IMR-90 (cell line): ENCODE data around the gene HS3ST2. TPM values are rescaled to one million over a fixed set of nuclear protein-coding genes. Genes with fewer than 3 reads are reported as not detected.
"Not testable (repeated sequence)": the region's sequence is repeated elsewhere in the genome, so short reads cannot be mapped to it uniquely, and the experiment has no call there.

Source experiments
- ATAC-seq: fragments of 200-7000 bp; cut with Tn5 transposase; 2 replicates; pipeline ENCODE4 v1.9.1; 2020; ENCODE audit warnings: low read depth, mild to moderate bottlenecking, moderate library complexity
- BruUV-seq: library from RNA; stranded (reverse); fragments of 400-500 nt; replicated peaks from 2 replicates; lab custom pipeline; 2021; lab: Mats Ljungman, UMichigan
- CTCF ChIA-PET: fragments of 300-600 bp; formaldehyde crosslinking; extraction: SDS; loops from one replicate; lab custom pipeline; 2021; ENCODE audit warnings: antibody characterized with exemption; lab: Yijun Ruan, JAX
- POLR2A ChIA-PET: fragments of 300-600 bp; sonication (Branson Sonifier 250); formaldehyde crosslinking; loops from one replicate; lab custom pipeline; 2022; ENCODE audit warnings: antibody characterized with exemption; ENCODE audit not compliant: unreplicated experiment; lab: Charles Lee
- DNase-seq: peaks from one replicate; pipeline ENCODE4 v3.0.0; 2013
- H2AFZ ChIP-seq: replicated peaks from 2 replicates; pipeline ENCODE3; 2013; ENCODE audit warnings: low read length, mild to moderate bottlenecking; ENCODE audit not compliant: poor library complexity
- H2AK5ac ChIP-seq: 2 replicates; pipeline ENCODE4 v1.6.1; 2013; ENCODE audit warnings: low read depth, low read length, inconsistent platforms
- H2AK9ac ChIP-seq: replicated peaks from 2 replicates; pipeline ENCODE3; 2013; ENCODE audit warnings: mild to moderate bottlenecking, low read depth, low read length, moderate library complexity; ENCODE audit not compliant: poor library complexity
- H2BK120ac ChIP-seq: 2 replicates; pipeline ENCODE4 v1.6.1; 2013; ENCODE audit warnings: low read depth, low read length, inconsistent platforms
- H2BK15ac ChIP-seq: 3 replicates; pipeline ENCODE4 v1.6.1; 2013; ENCODE audit warnings: low read depth, low read length, inconsistent platforms
- H2BK20ac ChIP-seq: 2 replicates; pipeline ENCODE4 v1.6.1; 2013; ENCODE audit warnings: low read depth, mild to moderate bottlenecking, inconsistent platforms, low read length, moderate library complexity
- H2BK5ac ChIP-seq: 2 replicates; pipeline ENCODE4 v1.6.1; 2013; ENCODE audit warnings: mild to moderate bottlenecking, low read depth, low read length, inconsistent platforms; ENCODE audit not compliant: poor library complexity, severe bottlenecking
- H3K14ac ChIP-seq: replicated peaks from 2 replicates; pipeline ENCODE4 v1.6.1; 2013; ENCODE audit warnings: low read depth, low read length, inconsistent platforms
- H3K18ac ChIP-seq: 2 replicates; pipeline ENCODE4 v1.6.1; 2013; ENCODE audit warnings: low read depth, low read length, control low read depth
- H3K23ac ChIP-seq: 2 replicates; pipeline ENCODE4 v1.6.1; 2013; ENCODE audit warnings: low read depth, low read length, inconsistent platforms
- H3K27ac ChIP-seq: 2 replicates; pipeline ENCODE4 v1.5.1; 2013; ENCODE audit warnings: mild to moderate bottlenecking, control low read depth, low read length; ENCODE audit not compliant: insufficient read depth
- H3K27me3 ChIP-seq: 2 replicates; pipeline ENCODE4 v1.6.1; 2013; ENCODE audit warnings: low read length; ENCODE audit not compliant: control insufficient read depth, insufficient read depth
- H3K36me3 ChIP-seq: 2 replicates; pipeline ENCODE4 v1.6.1; 2013; ENCODE audit warnings: low read length, mixed read lengths; ENCODE audit not compliant: control insufficient read depth, insufficient read depth
- H3K4ac ChIP-seq: 2 replicates; pipeline ENCODE4 v1.6.1; 2013; ENCODE audit warnings: low read depth, low read length, inconsistent platforms
- H3K4me1 ChIP-seq: 2 replicates; pipeline ENCODE4 v1.6.1; 2013; ENCODE audit warnings: low read length, mixed read lengths; ENCODE audit not compliant: control insufficient read depth, insufficient read depth
- H3K4me2 ChIP-seq: 2 replicates; pipeline ENCODE4 v1.6.1; 2013; ENCODE audit warnings: low read depth, mild to moderate bottlenecking, control low read depth, low read length, moderate library complexity
- H3K4me3 ChIP-seq: 2 replicates; pipeline ENCODE4 v1.5.1; 2013; ENCODE audit warnings: low read depth, mild to moderate bottlenecking, control low read depth, low read length, moderate library complexity; ENCODE audit not compliant: insufficient read depth
- H3K56ac ChIP-seq: 2 replicates; pipeline ENCODE4 v1.6.1; 2013; ENCODE audit warnings: low read length, inconsistent platforms; ENCODE audit not compliant: insufficient read depth; ENCODE audit errors: extremely low read depth
- H3K79me1 ChIP-seq, 2 experiments: 2 replicates each; pipeline ENCODE4 v1.6.1; 2013; ENCODE audit warnings: low read length in 2 of 2, inconsistent platforms in 1 of 2, low read depth in 1 of 2
- H3K9ac ChIP-seq: 2 replicates; pipeline ENCODE4 v1.6.1; 2013; ENCODE audit warnings: low read depth, low read length, control low read depth
- H3K9me1 ChIP-seq: 2 replicates; pipeline ENCODE4 v1.6.1; 2013; ENCODE audit warnings: low read length, inconsistent platforms; ENCODE audit not compliant: insufficient read depth
- H3K9me3 ChIP-seq: 2 replicates; pipeline ENCODE4 v1.6.1; 2013; ENCODE audit warnings: low read length; ENCODE audit not compliant: control insufficient read depth, insufficient read depth
- H4K20me1 ChIP-seq: 2 replicates; pipeline ENCODE4 v1.6.1; 2013; ENCODE audit warnings: low read length, inconsistent platforms; ENCODE audit not compliant: insufficient read depth
- H4K5ac ChIP-seq: 2 replicates; pipeline ENCODE4 v1.6.1; 2013; ENCODE audit warnings: mild to moderate bottlenecking, low read depth, low read length, control low read depth
- H4K8ac ChIP-seq, 2 experiments: 2 replicates each; pipeline ENCODE4 v1.6.1; 2013; ENCODE audit warnings: low read depth in 2 of 2, low read length in 2 of 2, control low read depth in 1 of 2, inconsistent platforms in 1 of 2
- H4K91ac ChIP-seq: 2 replicates; pipeline ENCODE4 v1.6.1; 2013; ENCODE audit warnings: low read depth, low read length, inconsistent platforms; ENCODE audit not compliant: insufficient read depth
- CEBPB ChIP-seq: IDR thresholded peaks from 2 replicates; pipeline ENCODE4 v1.6.1; 2012; ENCODE audit warnings: low read depth, low read length, improper control_type of control experiment
- CHD1 ChIP-seq: IDR thresholded peaks from 2 replicates; pipeline ENCODE4 v1.6.1; 2012; ENCODE audit warnings: low read depth, low read length, improper control_type of control experiment
- MAFK ChIP-seq: IDR thresholded peaks from 2 replicates; pipeline ENCODE4 v1.6.1; 2012; ENCODE audit warnings: low read depth, low read length, improper control_type of control experiment
- MXI1 ChIP-seq: IDR thresholded peaks from 2 replicates; pipeline ENCODE4 v1.6.1; 2012; ENCODE audit warnings: low read depth, mild to moderate bottlenecking, low read length, moderate library complexity, borderline replicate concordance
- POLR2A ChIP-seq: IDR thresholded peaks from 2 replicates; pipeline ENCODE4 v1.6.1; 2012; ENCODE audit warnings: mild to moderate bottlenecking, low read depth, low read length
- SMC3 ChIP-seq: fragments of 150-350 bp; IDR thresholded peaks from 2 replicates; pipeline ENCODE4 v1.6.1; 2016; ENCODE audit warnings: low read depth, mild to moderate bottlenecking, antibody characterized with exemption, low read length, moderate library complexity
- WGBS, 2 experiments: methylation state at CpG; one replicate each; pipeline versions ENCODE4 v1.1.5 to v1.1.7; 2013; ENCODE audit warnings: missing lambda C conversion rate in 2 of 2; ENCODE audit not compliant: insufficient read length in 1 of 2; ENCODE audit errors: extremely low coverage in 2 of 2; 5-methylcytosine and 5-hydroxymethylcytosine counted together
- dilution Hi-C: fragments of 300-500 bp; cut with HindIII; formaldehyde crosslinking; loops from one replicate; pipeline ENCODE4 v1.14.3; 2018; ENCODE audit warnings: low sequenced_read_pairs; ENCODE audit not compliant: unreplicated experiment
- in situ Hi-C: fragments of 300-500 bp; cut with MboI; formaldehyde crosslinking; loops from 3 replicates; pipeline ENCODE4 v1.14.3; 2019; ENCODE audit warnings: low sequenced_read_pairs, inconsistent platforms, mixed read lengths
- intact Hi-C: fragments of 100-400 bp; cut with micrococcal nuclease; formaldehyde crosslinking; loops from 2 replicates; pipeline ENCODE4 v1.10.0; 2022
- polyA plus RNA-seq, 3 experiments: library from polyadenylated mRNA; depleted of rRNA; stranded (reverse); fragments of >200 nt; gene quantifications; 2 replicates each; pipeline ENCODE4 v1.2.3, GENCODE V29; 2012; ENCODE audit warnings: low replicate concordance in 1 of 3
- total RNA-seq: library from RNA; depleted of rRNA; stranded (reverse); fragments of >200 nt; gene quantifications from 2 replicates; pipeline ENCODE4 v1.2.3, GENCODE V29; 2012
- TF ChIP-seq, protein P1 (sequence below): fragments of 150-350 bp; IDR thresholded peaks from 2 replicates; pipeline ENCODE4 v1.6.1; 2016; ENCODE audit warnings: low read depth, mild to moderate bottlenecking, low read length, moderate library complexity, borderline replicate concordance
- TF ChIP-seq, protein P2 (sequence below): fragments of 150-350 bp; IDR thresholded peaks from 2 replicates; pipeline ENCODE4 v1.6.1; 2017; ENCODE audit warnings: mild to moderate bottlenecking, antibody characterized with exemption, low read length, low read depth

The HS3ST2 gene
- total and polyA plus RNA-seq, 2 of the 4 experiments (the other 2 are of a cell fraction): not detected

DNA sequence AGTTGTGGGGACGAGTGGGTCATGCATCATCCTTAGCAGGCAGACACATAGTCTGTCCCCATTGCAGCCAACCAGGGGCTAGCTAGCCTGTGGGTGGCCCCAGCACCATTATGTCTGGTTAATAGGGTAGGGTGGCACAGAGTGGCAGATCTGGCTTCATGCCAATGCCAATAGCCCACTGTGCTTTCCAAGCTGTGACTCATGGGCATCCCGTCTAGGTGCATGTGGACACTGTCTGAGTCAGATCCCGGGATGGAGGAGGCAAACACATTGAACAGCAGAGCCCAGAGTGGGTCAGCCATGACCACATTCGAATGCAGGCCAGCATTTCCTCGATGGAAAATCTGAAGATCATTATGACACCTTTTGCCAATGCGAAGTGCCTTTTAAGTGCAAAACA is 2.5 kb downstream of the HS3ST2 start:
- H3K9me3 ChIP-seq: no peaks in the 10 kb centered on the region
- no peaks in the 10 kb centered on the region for H3K79me1 ChIP-seq
- TF ChIP-seq, protein P1, sequence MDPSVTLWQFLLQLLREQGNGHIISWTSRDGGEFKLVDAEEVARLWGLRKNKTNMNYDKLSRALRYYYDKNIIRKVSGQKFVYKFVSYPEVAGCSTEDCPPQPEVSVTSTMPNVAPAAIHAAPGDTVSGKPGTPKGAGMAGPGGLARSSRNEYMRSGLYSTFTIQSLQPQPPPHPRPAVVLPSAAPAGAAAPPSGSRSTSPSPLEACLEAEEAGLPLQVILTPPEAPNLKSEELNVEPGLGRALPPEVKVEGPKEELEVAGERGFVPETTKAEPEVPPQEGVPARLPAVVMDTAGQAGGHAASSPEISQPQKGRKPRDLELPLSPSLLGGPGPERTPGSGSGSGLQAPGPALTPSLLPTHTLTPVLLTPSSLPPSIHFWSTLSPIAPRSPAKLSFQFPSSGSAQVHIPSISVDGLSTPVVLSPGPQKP: no peak
- TF ChIP-seq SMC3: no peak
- TF ChIP-seq MAFK: no peak
- no peak for TF ChIP-seq POLR2A
- TF ChIP-seq CEBPB: no peak
- TF ChIP-seq MXI1: no peak
- no peak for TF ChIP-seq CHD1
- TF ChIP-seq, protein P2, sequence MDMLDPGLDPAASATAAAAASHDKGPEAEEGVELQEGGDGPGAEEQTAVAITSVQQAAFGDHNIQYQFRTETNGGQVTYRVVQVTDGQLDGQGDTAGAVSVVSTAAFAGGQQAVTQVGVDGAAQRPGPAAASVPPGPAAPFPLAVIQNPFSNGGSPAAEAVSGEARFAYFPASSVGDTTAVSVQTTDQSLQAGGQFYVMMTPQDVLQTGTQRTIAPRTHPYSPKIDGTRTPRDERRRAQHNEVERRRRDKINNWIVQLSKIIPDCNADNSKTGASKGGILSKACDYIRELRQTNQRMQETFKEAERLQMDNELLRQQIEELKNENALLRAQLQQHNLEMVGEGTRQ: no peak
- dilution Hi-C loops (no loop called here), in situ Hi-C loops (no loop called here), intact Hi-C loops (no loop called here)
- no peaks in the 10 kb centered on the region; the same call in 1 of the 2 replicates for H4K20me1 ChIP-seq
- ChIA-PET POLR2A (no interaction called here), CTCF (no interaction called here)
- no peak overlapping the region for H2BK20ac ChIP-seq
- peaks cover 9% of the 10 kb centered on the region; the same call in 1 of the 2 replicates for H3K27me3 ChIP-seq
- no peak overlapping the region for H3K18ac ChIP-seq
- WGBS, 2 experiments: 63% methylated on average over 4 of the region's 6 CpGs; no CpG with 5 or more reads in 1 of the 2 experiments
- no peak overlapping the region for H4K5ac ChIP-seq
- DNase-seq (no peak), ATAC-seq (no peak)
- no peak overlapping the region for H2AK5ac ChIP-seq
- no peak overlapping the region for H3K9ac ChIP-seq
- H4K91ac ChIP-seq: no peak overlapping the region
- no peak overlapping the region for H2BK5ac ChIP-seq
- H3K14ac ChIP-seq: no peak overlapping the region
- H3K4me1 ChIP-seq: no peaks in the 10 kb centered on the region
- H2BK15ac ChIP-seq: no peak overlapping the region
- no peak overlapping the region for H2AFZ ChIP-seq
- no peaks in the 10 kb centered on the region for H3K9me1 ChIP-seq
- no TSS peak for BruUV-seq
- no peak overlapping the region for H3K4ac ChIP-seq
- H3K36me3 ChIP-seq: no peaks in the 10 kb centered on the region
- H3K4me2 ChIP-seq: no peak overlapping the region
- H3K23ac ChIP-seq: no peak overlapping the region
- no peak overlapping the region for H2AK9ac ChIP-seq
- H4K8ac ChIP-seq: no peak overlapping the region
- no peak overlapping the region for H3K56ac ChIP-seq
- no peak overlapping the region for H3K27ac ChIP-seq
- no peak overlapping the region for H3K4me3 ChIP-seq
- H2BK120ac ChIP-seq: no peak overlapping the region

DNA sequence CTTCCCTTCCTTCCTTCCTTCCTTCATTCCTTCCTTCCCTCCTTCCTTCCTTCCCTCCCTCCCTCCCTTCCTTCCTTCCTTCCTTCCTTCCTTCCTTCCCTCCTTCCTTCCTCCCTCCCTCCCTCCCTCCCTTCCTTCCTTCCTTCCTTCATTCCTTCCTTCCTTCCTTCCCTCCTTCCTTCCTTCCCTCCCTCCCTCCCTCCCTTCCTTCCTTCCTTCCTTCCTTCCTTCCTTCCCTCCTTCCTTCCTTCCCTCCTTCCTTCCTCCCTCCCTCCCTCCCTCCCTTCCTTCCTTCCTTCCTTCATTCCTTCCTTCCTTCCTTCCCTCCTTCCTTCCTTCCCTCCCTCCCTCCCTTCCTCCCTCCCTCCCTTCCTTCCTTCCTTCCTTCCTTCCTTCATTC is 4.8 kb downstream of the HS3ST2 start:
- H3K4me1 ChIP-seq, H3K4me3 ChIP-seq, H3K4ac ChIP-seq, H3K27me3 ChIP-seq, H3K18ac ChIP-seq, H3K4me2 ChIP-seq, ATAC-seq, H3K36me3 ChIP-seq, H4K20me1 ChIP-seq, H4K91ac ChIP-seq, H3K9me1 ChIP-seq, CTCF ChIA-PET, H2BK5ac ChIP-seq, H3K9ac ChIP-seq, H4K5ac ChIP-seq, DNase-seq, H3K79me1 ChIP-seq, H3K9me3 ChIP-seq, H4K8ac ChIP-seq, H2BK15ac ChIP-seq, dilution Hi-C loops, H2AK9ac ChIP-seq, H3K14ac ChIP-seq, H2AK5ac ChIP-seq, H3K23ac ChIP-seq, H2BK120ac ChIP-seq, intact Hi-C loops, H2BK20ac ChIP-seq, H3K27ac ChIP-seq, H3K56ac ChIP-seq, in situ Hi-C loops, H2AFZ ChIP-seq, BruUV-seq, POLR2A ChIA-PET: not testable (repeated sequence)
